HG03095 (cell line): ENCODE data around the gene PIGR.
"Not testable (repeated sequence)": the region's sequence is repeated elsewhere in the genome, so short reads cannot be mapped to it uniquely, and the experiment has no call there.

ENCODE experiments used
- ATAC-seq: cut with Tn5 transposase; IDR thresholded peaks from one replicate; pipeline ENCODE4 v1.9.1; 2021; ENCODE audit warnings: moderate library complexity; ENCODE audit not compliant: unreplicated experiment

The PIGR gene

GRCh38 chr1:206935491-206936067, 10.7 kb downstream of the PIGR start:
- no peak for ATAC-seq

GRCh38 chr1:206933333-206933945, 12.8 kb downstream of the PIGR start:
- no peak for ATAC-seq

GRCh38 chr1:206932177-206932576, 14.1 kb downstream of the PIGR start:
- ATAC-seq = no peak

GRCh38 chr1:206931709-206932108, 14.6 kb downstream of the PIGR start:
- peak; percentile 33 for ATAC-seq

- ATAC-seq = peak; percentile 70
Observed at GRCh38 chr1:206930210-206930798, 16.0 kb downstream of the PIGR start.

GRCh38 chr1:206929524-206929923, 16.7 kb downstream of the PIGR start:
- ATAC-seq = no peak

GRCh38 chr1:206926286-206926685, 20.0 kb downstream of the PIGR start:
- no peak for ATAC-seq

- ATAC-seq = peak; percentile 44
Observed at GRCh38 chr1:206925106-206925736, 21.0 kb downstream of the PIGR start.

GRCh38 chr1:206924592-206925105, 21.6 kb downstream of the PIGR start:
- ATAC-seq = peak; percentile 15

- ATAC-seq = not testable (repeated sequence)
Observed at GRCh38 chr1:206923961-206924557, 22.2 kb downstream of the PIGR start.

GRCh38 chr1:206923009-206923960, 23.0 kb downstream of the PIGR start:
- ATAC-seq = peak; percentile 49

- no peak for ATAC-seq
Observed at GRCh38 chr1:206922524-206922923, 23.7 kb downstream of the PIGR start.

- ATAC-seq = peak; percentile 29
Observed at GRCh38 chr1:206921772-206922265, 24.4 kb downstream of the PIGR start, which contains the start of gene FCMR. TSS of gene FCMR (minus strand) at chr1:206921941. CDS start at chr1:206921854, 87 bp downstream.

GRCh38 chr1:206918076-206918475, 28.2 kb downstream of the PIGR start:
- no peak for ATAC-seq

- no peak for ATAC-seq
Observed at GRCh38 chr1:206916000-206916709, 30.1 kb downstream of the PIGR start.

GRCh38 chr1:206915030-206915735, 31.1 kb downstream of the PIGR start:
- no peak for ATAC-seq

GRCh38 chr1:206913766-206914537, 32.3 kb downstream of the PIGR start:
- ATAC-seq = no peak
